Endothelial cell of umbilical vein (primary cell): ENCODE results near the gene IGF2R. TPM values are rescaled to one million over a fixed set of nuclear protein-coding genes. Genes with fewer than 3 reads are reported as not detected.

Experiments
- BruUV-seq: library from RNA; stranded (reverse); fragments of 400-500 nt; replicated peaks from 2 replicates; lab custom pipeline; 2021; lab: Mats Ljungman, UMichigan
- CTCF ChIA-PET: fragments of 300-600, 350-600 bp; sonication (Branson Sonifier 250); formaldehyde crosslinking; loops from one replicate; lab custom pipeline; 2021; ENCODE audit warnings: antibody characterized with exemption, inconsistent platforms; lab: Charles Lee
- POLR2A ChIA-PET: fragments of 300-600, 350-600 bp; sonication (Branson Sonifier 250); formaldehyde crosslinking; loops from one replicate; lab custom pipeline; 2021; ENCODE audit warnings: antibody characterized with exemption, inconsistent platforms; lab: Charles Lee
- DNase-seq: peaks from one replicate; pipeline ENCODE4 v3.0.0-alpha.2; 2011; ENCODE audit warnings: low read depth, low spot score
- FAIRE-seq: peaks from 2 replicates; lab custom pipeline; 2011; peaks lifted over from hg19 to GRCh38; lab: Jason Lieb, UNC
- H2AFZ ChIP-seq: 2 replicates; pipeline ENCODE4 v1.6.0; 2012; ENCODE audit warnings: low read depth, low read length, control low read depth, inconsistent platforms
- H3K27ac ChIP-seq: 2 replicates; pipeline ENCODE4 v1.5.1; 2011; ENCODE audit warnings: low read depth, mild to moderate bottlenecking, control low read depth, low read length, moderate library complexity; ENCODE audit not compliant: insufficient read depth
- H3K27me3 ChIP-seq, 2 experiments: 2 replicates each; pipeline versions ENCODE4 v1.6.0 to v1.6.1; 2011; ENCODE audit warnings: low read length in 2 of 2, mixed read lengths in 1 of 2; ENCODE audit not compliant: control insufficient read depth in 2 of 2, insufficient read depth in 2 of 2
- H3K36me3 ChIP-seq, 2 experiments: 2 replicates in 1 of 2; 3 replicates in 1 of 2; pipeline ENCODE4 v1.5.1; 2011; ENCODE audit warnings: low read length in 2 of 2, mild to moderate bottlenecking in 1 of 2, moderate library complexity in 1 of 2; ENCODE audit not compliant: control insufficient read depth in 2 of 2, insufficient read depth in 2 of 2; ENCODE audit errors: extremely low read depth in 1 of 2
- H3K4me1 ChIP-seq: 3 replicates; pipeline ENCODE4 v1.5.1; 2011; ENCODE audit warnings: mild to moderate bottlenecking, low read length; ENCODE audit not compliant: control insufficient read depth, insufficient read depth; ENCODE audit errors: extremely low read depth
- H3K4me2 ChIP-seq: 2 replicates; pipeline ENCODE4 v1.6.1; 2011; ENCODE audit warnings: low read length, control low read depth, mixed read lengths; ENCODE audit not compliant: insufficient read depth
- H3K4me3 ChIP-seq, 3 experiments: fragments of 200-600 bp in 1 of 3; sonication (generic), shearing (Covaris generic) in 1 of 3; replicated peaks in 1 of 3; 2 replicates each; pipeline ENCODE4 v1.5.1; 2011 to 2016; ENCODE audit warnings: control low read depth in 3 of 3, low read length in 3 of 3, mild to moderate bottlenecking in 2 of 3, inconsistent platforms in 1 of 3, low read depth in 1 of 3, moderate library complexity in 1 of 3; ENCODE audit not compliant: insufficient read depth in 1 of 3
- H3K79me2 ChIP-seq: 2 replicates; pipeline ENCODE4 v1.6.0; 2012; ENCODE audit warnings: low read length, inconsistent platforms; ENCODE audit not compliant: control insufficient read depth, insufficient read depth
- H3K9ac ChIP-seq: replicated peaks from 2 replicates; pipeline ENCODE3; 2011; ENCODE audit warnings: low read length, control low read depth; ENCODE audit not compliant: insufficient read depth; ENCODE audit errors: extremely low read depth
- H3K9me1 ChIP-seq: replicated peaks from 3 replicates; pipeline ENCODE4 v1.6.0; 2011; ENCODE audit warnings: mild to moderate bottlenecking, low read length; ENCODE audit not compliant: control insufficient read depth, insufficient read depth; ENCODE audit errors: extremely low read depth
- H3K9me3 ChIP-seq: replicated peaks from 2 replicates; pipeline ENCODE4 v1.5.1; 2012; ENCODE audit warnings: low read length, inconsistent platforms; ENCODE audit not compliant: control insufficient read depth, insufficient read depth
- H4K20me1 ChIP-seq: replicated peaks from 2 replicates; pipeline ENCODE3; 2011; ENCODE audit warnings: mild to moderate bottlenecking, low read length; ENCODE audit not compliant: control insufficient read depth, insufficient read depth; ENCODE audit errors: extremely low read depth
- CTCF ChIP-seq, 2 donors: IDR thresholded peaks; 1 replicate in 1 of 2; 2 replicates in 1 of 2; pipeline ENCODE4 v1.5.1; 2011; ENCODE audit warnings: low read length in 2 of 2, mild to moderate bottlenecking in 2 of 2, moderate library complexity in 2 of 2, control low read depth in 1 of 2, inconsistent platforms in 1 of 2, low read depth in 1 of 2; ENCODE audit not compliant: insufficient read depth in 1 of 2; ENCODE audit errors: extremely low read depth in 1 of 2
- EZH2 ChIP-seq: IDR thresholded peaks from 2 replicates; pipeline ENCODE4 v1.6.1; 2012; ENCODE audit warnings: borderline replicate concordance, low read depth, mild to moderate bottlenecking, moderate library complexity, low read length, inconsistent platforms; ENCODE audit not compliant: severe bottlenecking
- FOS ChIP-seq: IDR thresholded peaks from 2 replicates; pipeline ENCODE4 v1.6.1; 2011; ENCODE audit warnings: mild to moderate bottlenecking, low read length, moderate library complexity, borderline replicate concordance; ENCODE audit not compliant: insufficient read depth
- GATA2 ChIP-seq: IDR thresholded peaks from 2 replicates; pipeline ENCODE4 v1.7.0; 2011; ENCODE audit warnings: low read depth, mild to moderate bottlenecking, moderate library complexity, mixed read lengths, low read length; ENCODE audit not compliant: insufficient read length, insufficient read depth
- JUN ChIP-seq: IDR thresholded peaks from 2 replicates; pipeline ENCODE4 v1.6.1; 2011; ENCODE audit warnings: borderline replicate concordance, low read depth; ENCODE audit not compliant: insufficient read length, insufficient read depth
- MAX ChIP-seq: IDR thresholded peaks from 2 replicates; pipeline ENCODE4 v1.6.1; 2011; ENCODE audit not compliant: insufficient read depth, insufficient read length
- MYC ChIP-seq: IDR thresholded peaks from one replicate; pipeline ENCODE4 v1.6.1; 2011; ENCODE audit warnings: mild to moderate bottlenecking, low read depth, low read length
- POLR2A ChIP-seq: IDR thresholded peaks from 2 replicates; pipeline ENCODE4 v1.6.1; 2012; ENCODE audit warnings: low read depth, mild to moderate bottlenecking, control low read depth, low read length
- POLR2AphosphoS5 ChIP-seq: IDR thresholded peaks from 2 replicates; pipeline ENCODE4 v1.6.1; 2012; ENCODE audit warnings: low read depth, mild to moderate bottlenecking, control low read depth, low read length, moderate library complexity; ENCODE audit not compliant: insufficient read depth
- dilution Hi-C: fragments of 300-500 bp; cut with MboI; formaldehyde crosslinking; loops from one replicate; pipeline ENCODE4 v1.15.0; 2019; ENCODE audit warnings: low sequenced_read_pairs; ENCODE audit not compliant: extremely low pct_ligation_motif_present
- intact Hi-C: fragments of 100-400 bp; cut with micrococcal nuclease; formaldehyde crosslinking; loops from one replicate; pipeline ENCODE4 v1.10.0; 2022
- polyA plus RNA-seq, 4 experiments: library from polyadenylated mRNA; depleted of rRNA in 3 of 4; stranded (reverse) in 3 of 4; unstranded in 1 of 4; fragments of >200 nt; gene quantifications; 2 replicates each; pipeline versions ENCODE4 v1.2.1 to v1.2.3, GENCODE V29; 2011 to 2012; ENCODE audit warnings: missing spikeins in 1 of 4
- total RNA-seq: library from RNA; stranded (reverse); gene quantifications from 2 replicates; pipeline ENCODE4 v1.2.3, GENCODE V29; 2021

IGF2R gene
- total and polyA plus RNA-seq, 2 donors (not counting 3 experiments of a cell fraction or from before 2014, with no cell fraction given) = 16.3 to 60.2 TPM

- H3K27ac ChIP-seq = no peak overlapping the region
- no peak overlapping the region for H3K4me2 ChIP-seq
- FAIRE-seq (no peak), DNase-seq (no peak)
- H2AFZ ChIP-seq = no peak overlapping the region
- ChIA-PET POLR2A (no interaction called here), CTCF (interaction anchor here (1.2 kb wide), 1 partner anchor 88 kb away, joined by 3 read pairs; no protein-coding TSS in a partner anchor)
- no peaks in the 10 kb centered on the region for H3K9me3 ChIP-seq
- BruUV-seq = no TSS peak
- TF ChIP-seq GATA2 = no peak
- no peak for TF ChIP-seq EZH2
- TF ChIP-seq FOS = no peak
- TF ChIP-seq CTCF (IDR thresholded peaks at IDR 0.05; ENCODE audit: extremely low read depth in 1 of 2, insufficient read depth in 1 of 2, low read depth in 1 of 2, low read length in 2 of 2) = no peak
- no peak for TF ChIP-seq MYC
- TF ChIP-seq POLR2AphosphoS5 = no peak
- no peak for TF ChIP-seq JUN
- TF ChIP-seq MAX = no peak
- no peak for TF ChIP-seq POLR2A
- H3K9ac ChIP-seq = no peak overlapping the region
- no peaks in the 10 kb centered on the region for H3K4me1 ChIP-seq
- peaks cover 2% of the 10 kb centered on the region for H3K79me2 ChIP-seq
- H3K36me3 ChIP-seq = peaks cover 0 to under 1% of the 10 kb centered on the region in 2 experiments
- H3K9me1 ChIP-seq = no peaks in the 10 kb centered on the region
- intact Hi-C loops (no loop called here), dilution Hi-C loops (no loop called here)
- no peak overlapping the region for H3K4me3 ChIP-seq
- no peaks in the 10 kb centered on the region for H4K20me1 ChIP-seq
- no peaks in the 10 kb centered on the region for H3K27me3 ChIP-seq
Observed at GRCh38 chr6:159996626-159997497, 28.0 kb downstream of the IGF2R start.
